WTC11 (cell line): ENCODE measurements around the gene NOTCH2. TPM values are rescaled to one million over a fixed set of nuclear protein-coding genes. Genes with fewer than 3 reads are reported as not detected.

Source experiments
- ATAC-seq: fragments of 200-7000 bp; cut with Tn5 transposase; 2 replicates; pipeline ENCODE4 v1.10.0; 2021; ENCODE audit warnings: mild to moderate bottlenecking, moderate library complexity
- CTCF ChIA-PET: fragments of 300-600 bp; sonication (Branson Sonifier 250); formaldehyde crosslinking; loops from one replicate; lab custom pipeline; 2021; ENCODE audit warnings: antibody characterized with exemption; lab: Charles Lee
- POLR2A ChIA-PET: fragments of 350-600 bp; sonication (Branson Sonifier 250); formaldehyde crosslinking; loops from one replicate; lab custom pipeline; 2021; ENCODE audit warnings: antibody characterized with exemption; lab: Charles Lee
- DNase-seq: peaks from one replicate; pipeline ENCODE4 v3.0.0; 2021; ENCODE audit warnings: low spot score
- H3K27ac Mint-ChIP-seq: 2 replicates; pipeline ENCODE4 v1.8.0; 2021; ENCODE audit warnings: mixed read lengths
- H3K27me3 Mint-ChIP-seq: 2 replicates; pipeline ENCODE4 v1.8.0; 2021; ENCODE audit warnings: low read depth, mild to moderate bottlenecking, moderate library complexity, mixed read lengths
- H3K36me3 Mint-ChIP-seq: 2 replicates; pipeline ENCODE4 v1.8.0; 2021; ENCODE audit warnings: mixed read lengths
- H3K4me1 Mint-ChIP-seq: 2 replicates; pipeline ENCODE4 v1.8.0; 2022; ENCODE audit warnings: mixed read lengths
- H3K4me3 Mint-ChIP-seq: 2 replicates; pipeline ENCODE4 v1.8.0; 2021; ENCODE audit warnings: mild to moderate bottlenecking, moderate library complexity, mixed read lengths
- H3K9me3 Mint-ChIP-seq: 2 replicates; pipeline ENCODE4 v1.8.0; 2021; ENCODE audit warnings: mixed read lengths
- ARID4B ChIP-seq: sonication (generic); formaldehyde crosslinking; IDR thresholded peaks from 2 replicates; pipeline ENCODE4 v1.8.0; 2023; ENCODE audit warnings: missing genetic modification reagents, mild to moderate bottlenecking, borderline replicate concordance
- ATF2 ChIP-seq: sonication (generic); formaldehyde crosslinking; IDR thresholded peaks from 2 replicates; pipeline ENCODE4 v1.8.1; 2022; ENCODE audit warnings: low read depth, missing genetic modification reagents, borderline replicate concordance
- ERG ChIP-seq: fragments of 250-450 bp; sonication (Bioruptor Pico); IDR thresholded peaks from 2 replicates; pipeline ENCODE4 v1.8.0; 2021; ENCODE audit warnings: mild to moderate bottlenecking
- GABPB1 ChIP-seq: sonication (generic); formaldehyde crosslinking; IDR thresholded peaks from 2 replicates; pipeline ENCODE4 v1.8.1; 2023; ENCODE audit warnings: mild to moderate bottlenecking, missing genetic modification reagents
- HMGA2 ChIP-seq: fragments of 250-450 bp; sonication (Bioruptor Pico); IDR thresholded peaks from 2 replicates; pipeline ENCODE4 v1.4.0; 2021; ENCODE audit warnings: mild to moderate bottlenecking, moderate library complexity
- IRF2 ChIP-seq: sonication (generic); formaldehyde crosslinking; IDR thresholded peaks from 2 replicates; pipeline ENCODE4 v1.8.0; 2022; ENCODE audit warnings: low read depth, missing genetic modification reagents, borderline replicate concordance
- KAT7 ChIP-seq: sonication (generic); formaldehyde crosslinking; IDR thresholded peaks from 2 replicates; pipeline ENCODE4 v1.8.1; 2023; ENCODE audit warnings: missing genetic modification reagents, mild to moderate bottlenecking, borderline replicate concordance
- NFE2L1 ChIP-seq: sonication (generic); formaldehyde crosslinking; IDR thresholded peaks from 2 replicates; pipeline ENCODE4 v1.8.1; 2023; ENCODE audit warnings: missing genetic modification reagents
- NR2C2 ChIP-seq: sonication (generic); formaldehyde crosslinking; IDR thresholded peaks from 2 replicates; pipeline ENCODE4 v1.8.0; 2022; ENCODE audit warnings: mild to moderate bottlenecking, missing genetic modification reagents
- PRDM15 ChIP-seq: sonication (generic); formaldehyde crosslinking; IDR thresholded peaks from 2 replicates; pipeline ENCODE4 v1.8.0; 2022; ENCODE audit warnings: missing genetic modification reagents
- RELA ChIP-seq: sonication (generic); formaldehyde crosslinking; IDR thresholded peaks from 2 replicates; pipeline ENCODE4 v1.8.1; 2022; ENCODE audit warnings: missing genetic modification reagents, mild to moderate bottlenecking, borderline replicate concordance
- SOX15 ChIP-seq: fragments of 250-450 bp; sonication (Bioruptor Pico); IDR thresholded peaks from 2 replicates; pipeline ENCODE4 v1.9.0; 2021; ENCODE audit warnings: mild to moderate bottlenecking
- TEAD4 ChIP-seq: sonication (generic); formaldehyde crosslinking; IDR thresholded peaks from 2 replicates; pipeline ENCODE4 v1.8.0; 2022; ENCODE audit warnings: mild to moderate bottlenecking, missing genetic modification reagents
- TP53 ChIP-seq: sonication (generic); formaldehyde crosslinking; IDR thresholded peaks from 2 replicates; pipeline ENCODE4 v1.8.1; 2023; ENCODE audit warnings: mild to moderate bottlenecking, missing genetic modification reagents
- ZNF219 ChIP-seq: sonication (generic); formaldehyde crosslinking; IDR thresholded peaks from 2 replicates; pipeline ENCODE4 v1.8.0; 2023; ENCODE audit warnings: missing genetic modification reagents, mild to moderate bottlenecking, borderline replicate concordance
- total RNA-seq: library from RNA; stranded (reverse); gene quantifications from 3 replicates; pipeline ENCODE4 v1.2.3, GENCODE V29; 2021
- TF ChIP-seq, protein P1 (sequence below): fragments of 250-450 bp; sonication (Bioruptor Pico); IDR thresholded peaks from 2 replicates; pipeline ENCODE4 v1.9.0; 2021; ENCODE audit warnings: mild to moderate bottlenecking
- TF ChIP-seq, protein P2 (sequence below): sonication (generic); formaldehyde crosslinking; IDR thresholded peaks from 2 replicates; pipeline ENCODE4 v1.8.0; 2022; ENCODE audit warnings: mild to moderate bottlenecking, missing genetic modification reagents
- TF ChIP-seq, protein P3 (sequence below): fragments of 250-450 bp; sonication (Bioruptor Pico); IDR thresholded peaks from 2 replicates; pipeline ENCODE4 v1.9.0; 2021; ENCODE audit warnings: moderate library complexity, mild to moderate bottlenecking, inconsistent platforms, borderline replicate concordance
- TF ChIP-seq, protein P4 (sequence below): fragments of 250-450 bp; sonication (Bioruptor Pico); IDR thresholded peaks from 2 replicates; pipeline ENCODE4 v1.9.0; 2021; ENCODE audit warnings: mild to moderate bottlenecking
- TF ChIP-seq, protein P5 (sequence below): sonication (generic); formaldehyde crosslinking; IDR thresholded peaks from 2 replicates; pipeline ENCODE4 v1.8.1; 2022; ENCODE audit warnings: missing genetic modification reagents, borderline replicate concordance

NOTCH2 gene
- total RNA-seq, 1 experiment from 2014 or later, result 60.9 TPM

GRCh38 chr1:119910618-119911017, 158.8 kb downstream of the NOTCH2 start:
- no peaks in the 10 kb centered on the region for H3K9me3 Mint-ChIP-seq
- DNase-seq, result no peak
- POLR2A ChIA-PET, result no interaction called here

More at GRCh38 chr1:119910618-119911017, 158.8 kb downstream of the NOTCH2 start:
- CTCF ChIA-PET, result interaction anchor here (0.8 to 2.5 kb wide), 2 partner anchors 14 to 66 kb away, joined by 3 to 17 read pairs; partner anchors contain the start of gene ADAM30
- Mint-ChIP-seq H3K27me3 (no peaks in the 10 kb centered on the region; the same call in 1 of the 2 replicates), H3K27ac (no peak overlapping the region), H3K4me3 (no peak overlapping the region), H3K36me3 (peaks cover 13% of the 10 kb centered on the region), H3K4me1 (peaks cover 11% of the 10 kb centered on the region)
- TF ChIP-seq NFE2L1 (CRISPR knock-in tag) (no peak), ERG (CRISPR knock-in tag) (no peak), PRDM15 (no peak), ZNF219 (CRISPR knock-in tag) (no peak), ARID4B (CRISPR knock-in tag) (no peak), SOX15 (CRISPR knock-in tag) (no peak), NR2C2 (no peak), IRF2 (no peak), RELA (CRISPR knock-in tag) (no peak), TP53 (CRISPR knock-in tag) (no peak), GABPB1 (no peak), TEAD4 (CRISPR knock-in tag) (no peak), HMGA2 (CRISPR knock-in tag) (no peak), KAT7 (CRISPR knock-in tag) (no peak), ATF2 (CRISPR knock-in tag) (no peak)
- TF ChIP-seq, protein P1, sequence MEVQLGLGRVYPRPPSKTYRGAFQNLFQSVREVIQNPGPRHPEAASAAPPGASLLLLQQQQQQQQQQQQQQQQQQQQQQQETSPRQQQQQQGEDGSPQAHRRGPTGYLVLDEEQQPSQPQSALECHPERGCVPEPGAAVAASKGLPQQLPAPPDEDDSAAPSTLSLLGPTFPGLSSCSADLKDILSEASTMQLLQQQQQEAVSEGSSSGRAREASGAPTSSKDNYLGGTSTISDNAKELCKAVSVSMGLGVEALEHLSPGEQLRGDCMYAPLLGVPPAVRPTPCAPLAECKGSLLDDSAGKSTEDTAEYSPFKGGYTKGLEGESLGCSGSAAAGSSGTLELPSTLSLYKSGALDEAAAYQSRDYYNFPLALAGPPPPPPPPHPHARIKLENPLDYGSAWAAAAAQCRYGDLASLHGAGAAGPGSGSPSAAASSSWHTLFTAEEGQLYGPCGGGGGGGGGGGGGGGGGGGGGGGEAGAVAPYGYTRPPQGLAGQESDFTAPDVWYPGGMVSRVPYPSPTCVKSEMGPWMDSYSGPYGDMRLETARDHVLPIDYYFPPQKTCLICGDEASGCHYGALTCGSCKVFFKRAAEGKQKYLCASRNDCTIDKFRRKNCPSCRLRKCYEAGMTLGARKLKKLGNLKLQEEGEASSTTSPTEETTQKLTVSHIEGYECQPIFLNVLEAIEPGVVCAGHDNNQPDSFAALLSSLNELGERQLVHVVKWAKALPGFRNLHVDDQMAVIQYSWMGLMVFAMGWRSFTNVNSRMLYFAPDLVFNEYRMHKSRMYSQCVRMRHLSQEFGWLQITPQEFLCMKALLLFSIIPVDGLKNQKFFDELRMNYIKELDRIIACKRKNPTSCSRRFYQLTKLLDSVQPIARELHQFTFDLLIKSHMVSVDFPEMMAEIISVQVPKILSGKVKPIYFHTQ (CRISPR knock-in tag), result no peak
- TF ChIP-seq, protein P2, sequence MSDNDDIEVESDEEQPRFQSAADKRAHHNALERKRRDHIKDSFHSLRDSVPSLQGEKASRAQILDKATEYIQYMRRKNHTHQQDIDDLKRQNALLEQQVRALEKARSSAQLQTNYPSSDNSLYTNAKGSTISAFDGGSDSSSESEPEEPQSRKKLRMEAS (CRISPR knock-in tag), result no peak
- TF ChIP-seq, protein P3, sequence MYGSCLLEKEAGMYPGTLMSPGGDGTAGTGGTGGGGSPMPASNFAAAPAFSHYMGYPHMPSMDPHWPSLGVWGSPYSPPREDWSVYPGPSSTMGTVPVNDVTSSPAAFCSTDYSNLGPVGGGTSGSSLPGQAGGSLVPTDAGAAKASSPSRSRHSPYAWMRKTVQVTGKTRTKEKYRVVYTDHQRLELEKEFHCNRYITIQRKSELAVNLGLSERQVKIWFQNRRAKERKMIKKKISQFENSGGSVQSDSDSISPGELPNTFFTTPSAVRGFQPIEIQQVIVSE (CRISPR knock-in tag), result no peak
- TF ChIP-seq, protein P4, sequence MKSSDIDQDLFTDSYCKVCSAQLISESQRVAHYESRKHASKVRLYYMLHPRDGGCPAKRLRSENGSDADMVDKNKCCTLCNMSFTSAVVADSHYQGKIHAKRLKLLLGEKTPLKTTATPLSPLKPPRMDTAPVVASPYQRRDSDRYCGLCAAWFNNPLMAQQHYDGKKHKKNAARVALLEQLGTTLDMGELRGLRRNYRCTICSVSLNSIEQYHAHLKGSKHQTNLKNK (CRISPR knock-in tag), result no peak
- TF ChIP-seq, protein P5, sequence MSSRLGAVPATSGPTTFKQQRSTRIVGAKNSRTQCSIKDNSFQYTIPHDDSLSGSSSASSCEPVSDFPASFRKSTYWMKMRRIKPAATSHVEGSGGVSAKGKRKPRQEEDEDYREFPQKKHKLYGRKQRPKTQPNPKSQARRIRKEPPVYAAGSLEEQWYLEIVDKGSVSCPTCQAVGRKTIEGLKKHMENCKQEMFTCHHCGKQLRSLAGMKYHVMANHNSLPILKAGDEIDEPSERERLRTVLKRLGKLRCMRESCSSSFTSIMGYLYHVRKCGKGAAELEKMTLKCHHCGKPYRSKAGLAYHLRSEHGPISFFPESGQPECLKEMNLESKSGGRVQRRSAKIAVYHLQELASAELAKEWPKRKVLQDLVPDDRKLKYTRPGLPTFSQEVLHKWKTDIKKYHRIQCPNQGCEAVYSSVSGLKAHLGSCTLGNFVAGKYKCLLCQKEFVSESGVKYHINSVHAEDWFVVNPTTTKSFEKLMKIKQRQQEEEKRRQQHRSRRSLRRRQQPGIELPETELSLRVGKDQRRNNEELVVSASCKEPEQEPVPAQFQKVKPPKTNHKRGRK (CRISPR knock-in tag), result no peak
- peak; percentile 26; the same call in 1 of the 2 replicates for ATAC-seq
